ENCODE results near the gene CAPN2. TPM values are rescaled to one million over a fixed set of nuclear protein-coding genes. Genes with fewer than 3 reads are reported as not detected.

Gene CAPN2
- polyA plus RNA-seq, 1 of the 3 experiments (the other 2 are of a cell fraction), result 208 TPM

- ChIA-PET POLR2A (no interaction called here), CTCF (interaction anchor here (1.0 to 11.0 kb wide), 2 partner anchors 31 to 103 kb away, joined by 3 to 110 read pairs; partner anchors contain the start of genes CAPN2 and TP53BP2)
- no peak overlapping the region for H3K9ac ChIP-seq
- 0 out of 2 replicates have a peak, but pooled peaks have one; percentile 5 for TF ChIP-seq TCF12 (IDR thresholded peaks at IDR 0.05)
- no peak for TF ChIP-seq EZH2phosphoT487 (IDR thresholded peaks at IDR 0.05; ENCODE audit: borderline replicate concordance, low read depth)
- peaks cover 22% of the 10 kb centered on the region for H3F3A ChIP-seq (replicated peaks; ENCODE audit: insufficient read depth)
- peak overlapping the region in 1 of 2 experiments; percentile 39; a peak in 2 of 4 replicates for H3K27ac ChIP-seq (ENCODE audit: low read depth in 2 of 2, low read length in 1 of 2)
- peaks cover 5 to 19% of the 10 kb centered on the region in 2 experiments; a peak in 2 of 4 replicates for H3K4me1 ChIP-seq (ENCODE audit: control insufficient read depth in 1 of 2, insufficient read depth in 2 of 2, low read depth in 1 of 2, low read length in 1 of 2)
- H3K9me3 ChIP-seq, result no peaks in the 10 kb centered on the region
- no peaks in the 10 kb centered on the region for H3K27me3 ChIP-seq (ENCODE audit: insufficient read depth)
- peaks cover 29 to 36% of the 10 kb centered on the region in 2 experiments for H3K36me3 ChIP-seq (replicated peaks in 1 of 2; ENCODE audit: control insufficient read depth in 1 of 2, insufficient read depth in 2 of 2, low read length in 1 of 2)
- no peaks in the 10 kb centered on the region for H3K9me2 ChIP-seq
- H4K20me1 ChIP-seq (ENCODE audit: insufficient read depth), result peaks cover 24% of the 10 kb centered on the region
- no peak for DNase-seq
- no peak overlapping the region for H3K4me3 ChIP-seq (ENCODE audit: low read depth in 2 of 2, low read length in 1 of 2)
- no peak overlapping the region for H3K4me2 ChIP-seq
- peaks cover 61% of the 10 kb centered on the region for H3K79me2 ChIP-seq (ENCODE audit: insufficient read depth)
- H2AFZ ChIP-seq (ENCODE audit: low read depth), result no peak overlapping the region
- 53% methylated on average over 9 of the region's 9 CpGs for WGBS (ENCODE audit: low lambda C conversion rate)
Measured at GRCh38 chr1:223742856-223743517, 30.6 kb downstream of the CAPN2 start.

DNA sequence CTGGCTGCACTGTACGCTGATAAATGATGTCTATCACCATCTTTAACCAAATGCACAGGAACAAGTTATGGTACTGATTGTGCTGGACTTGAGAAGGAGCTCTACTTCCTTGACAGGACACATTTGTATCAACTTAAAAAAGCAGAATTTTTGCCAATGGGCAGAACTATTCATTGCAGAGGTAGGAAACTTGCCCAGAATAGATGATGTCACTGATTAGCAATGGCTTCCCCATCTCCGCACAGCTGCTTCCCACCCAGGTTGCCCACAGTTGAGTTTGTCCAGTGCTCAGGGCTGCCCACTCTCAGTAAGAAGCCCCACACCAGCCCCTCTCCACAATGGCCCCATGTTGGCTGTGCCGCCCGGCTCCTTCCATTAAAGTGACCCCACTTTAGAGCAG is 33.4 kb downstream of the CAPN2 start:
- ChIA-PET CTCF (interaction anchor here (2.1 to 11.0 kb wide), 2 partner anchors 34 to 48 kb away, joined by 6 to 110 read pairs; partner anchors contain the start of gene CAPN2), POLR2A (no interaction called here)
- Histone ChIP-seq H3K27me3 (ENCODE audit: insufficient read depth) (no peaks in the 10 kb centered on the region), H3K4me2 (no peak overlapping the region), H3K4me1 (ENCODE audit: control insufficient read depth in 1 of 2, insufficient read depth in 2 of 2, low read depth in 1 of 2, low read length in 1 of 2) (peaks cover 8 to 17% of the 10 kb centered on the region in 2 experiments; a peak in 2 of 4 replicates), H3K9me2 (no peaks in the 10 kb centered on the region), H3K36me3 (replicated peaks in 1 of 2; ENCODE audit: control insufficient read depth in 1 of 2, insufficient read depth in 2 of 2, low read length in 1 of 2) (peaks cover 41 to 46% of the 10 kb centered on the region in 2 experiments), H3K79me2 (ENCODE audit: insufficient read depth) (peaks cover 48% of the 10 kb centered on the region), H4K20me1 (ENCODE audit: insufficient read depth) (peaks cover 11% of the 10 kb centered on the region), H3K27ac (ENCODE audit: low read depth in 2 of 2, low read length in 1 of 2) (no peak overlapping the region; a peak in 1 of 4 replicates), H3K9me3 (no peaks in the 10 kb centered on the region), H2AFZ (ENCODE audit: low read depth) (no peak overlapping the region), H3K4me3 (ENCODE audit: low read depth in 2 of 2, low read length in 1 of 2) (no peak overlapping the region), H3F3A (replicated peaks; ENCODE audit: insufficient read depth) (peaks cover 25% of the 10 kb centered on the region), H3K9ac (no peak overlapping the region)
- DNase-seq, result no peak
- WGBS (ENCODE audit: low lambda C conversion rate), result 96% methylated on average over 4 of the region's 4 CpGs
- TF ChIP-seq MEF2A (IDR thresholded peaks at IDR 0.05; ENCODE audit: borderline replicate concordance, low read depth), result no peak
- TF ChIP-seq TCF12 (IDR thresholded peaks at IDR 0.05), result peak; percentile 37; the same call in 1 of the 2 replicates

- Histone ChIP-seq H3K4me2 (peak overlapping the region; percentile 42; the same call in 1 of the 2 replicates), H2AFZ (ENCODE audit: low read depth) (no peak overlapping the region), H3K9ac (no peak overlapping the region), H3K79me2 (ENCODE audit: insufficient read depth) (peaks cover 32% of the 10 kb centered on the region), H3K36me3 (replicated peaks in 1 of 2; ENCODE audit: control insufficient read depth in 1 of 2, insufficient read depth in 2 of 2, low read length in 1 of 2) (peaks cover 60 to 63% of the 10 kb centered on the region in 2 experiments), H3F3A (replicated peaks; ENCODE audit: insufficient read depth) (peaks cover 17% of the 10 kb centered on the region), H3K27ac (ENCODE audit: low read depth in 2 of 2, low read length in 1 of 2) (peak overlapping the region in 1 of 2 experiments; percentile 55; a peak in 2 of 4 replicates), H3K27me3 (ENCODE audit: insufficient read depth) (no peaks in the 10 kb centered on the region), H3K4me3 (ENCODE audit: low read depth in 2 of 2, low read length in 1 of 2) (no peak overlapping the region), H4K20me1 (ENCODE audit: insufficient read depth) (peaks cover 3% of the 10 kb centered on the region), H3K4me1 (ENCODE audit: control insufficient read depth in 1 of 2, insufficient read depth in 2 of 2, low read depth in 1 of 2, low read length in 1 of 2) (peaks cover 8 to 14% of the 10 kb centered on the region in 2 experiments; a peak in 2 of 4 replicates), H3K9me2 (no peaks in the 10 kb centered on the region), H3K9me3 (no peaks in the 10 kb centered on the region)
- TF ChIP-seq FOXJ3 (CRISPR knock-in tag; IDR thresholded peaks at IDR 0.05) (no peak), NFIC (IDR thresholded peaks at IDR 0.05; ENCODE audit: borderline replicate concordance) (peak; percentile 58; the same call in 1 of the 2 replicates)
- 31% methylated on average over 2 of the region's 4 CpGs for WGBS (ENCODE audit: low lambda C conversion rate)
- no peak for DNase-seq
- ChIA-PET CTCF (interaction anchor here (1.8 to 11.0 kb wide), 11 partner anchors 9 to 55 kb away, joined by 8 to 110 read pairs (median 29); partner anchors contain the start of gene CAPN2), POLR2A (no interaction called here)
Measured at GRCh38 chr1:223747838-223748335, 35.5 kb downstream of the CAPN2 start.
